Measurements from ENCODE around the gene SRCIN1. TPM values are rescaled to one million over a fixed set of nuclear protein-coding genes. Genes with fewer than 3 reads are reported as not detected.
"Not testable (repeated sequence)": the region's sequence is repeated elsewhere in the genome, so short reads cannot be mapped to it uniquely, and the experiment has no call there.

The SRCIN1 gene
- total RNA-seq, 2 experiments from 2014 or later = 0.06 TPM; not detected in 1

DNA sequence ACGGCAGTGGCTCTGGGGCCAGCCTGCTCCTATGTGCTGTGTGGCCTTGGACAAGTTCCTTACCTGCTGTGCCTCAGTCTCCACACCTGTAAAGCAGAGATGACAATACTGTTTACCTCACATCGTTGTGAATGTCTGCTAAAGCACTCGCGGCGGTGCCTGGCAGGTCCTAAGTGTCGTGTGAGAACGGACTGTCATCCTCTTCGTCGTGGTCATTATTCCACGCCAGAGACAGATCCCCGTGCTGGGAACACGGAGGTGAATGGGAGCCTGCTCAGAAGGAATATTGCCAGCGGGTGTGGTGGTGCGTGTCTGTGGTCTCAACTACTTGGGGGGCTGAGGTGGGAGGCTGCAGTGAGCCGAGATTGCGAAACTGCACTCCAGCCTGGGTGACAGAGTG, 111.6 kb downstream of the SRCIN1 start:
- H3K36me3 Mint-ChIP-seq (ENCODE audit: low read depth); H3K9me3 Mint-ChIP-seq; H3K27ac Mint-ChIP-seq; H3K27me3 Mint-ChIP-seq; H3K4me1 Mint-ChIP-seq; H3K4me3 Mint-ChIP-seq; CTCF ChIA-PET; DNase-seq; POLR2A ChIA-PET: not testable (repeated sequence)

GRCh38 chr17:38492067-38493040, 113.4 kb downstream of the SRCIN1 start:
- CTCF ChIA-PET = interaction anchor here (0.7 kb wide), 1 partner anchor 71 kb away, joined by 3 read pairs; no protein-coding TSS in a partner anchor
- H3K4me1 Mint-ChIP-seq; POLR2A ChIA-PET; H3K27ac Mint-ChIP-seq; H3K27me3 Mint-ChIP-seq; H3K36me3 Mint-ChIP-seq (ENCODE audit: low read depth); H3K4me3 Mint-ChIP-seq; H3K9me3 Mint-ChIP-seq: not testable (repeated sequence)
- DNase-seq = peak; percentile 94

GRCh38 chr17:38491346-38492066, 114.2 kb downstream of the SRCIN1 start:
- POLR2A ChIA-PET; H3K27me3 Mint-ChIP-seq; DNase-seq; H3K4me3 Mint-ChIP-seq; CTCF ChIA-PET; H3K9me3 Mint-ChIP-seq; H3K27ac Mint-ChIP-seq; H3K4me1 Mint-ChIP-seq; H3K36me3 Mint-ChIP-seq (ENCODE audit: low read depth): not testable (repeated sequence)

DNA sequence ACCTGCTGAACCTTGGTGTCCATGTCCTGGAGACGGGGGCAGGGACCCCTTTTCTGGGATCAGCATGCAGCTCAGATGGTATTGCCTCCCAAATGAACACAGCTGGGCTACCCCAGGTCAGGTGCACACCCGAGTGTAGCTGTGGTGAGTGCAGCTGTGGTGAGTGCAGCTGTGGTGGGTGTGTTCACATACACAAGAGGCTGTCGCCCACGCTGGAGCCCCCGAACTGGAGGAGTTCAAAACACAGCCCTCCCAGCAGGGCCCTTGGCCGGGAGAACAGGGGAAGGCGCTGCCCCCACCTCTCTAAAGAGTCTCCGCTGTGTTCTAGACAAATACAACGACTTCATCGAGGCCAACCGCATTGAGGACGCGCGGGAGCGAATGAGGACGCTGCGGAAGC, 116.0 kb downstream of the SRCIN1 start:
- H3K27me3 Mint-ChIP-seq; H3K36me3 Mint-ChIP-seq (ENCODE audit: low read depth); DNase-seq; H3K27ac Mint-ChIP-seq; H3K4me3 Mint-ChIP-seq; POLR2A ChIA-PET; H3K9me3 Mint-ChIP-seq; H3K4me1 Mint-ChIP-seq: not testable (repeated sequence)
- CTCF ChIA-PET = interaction anchor here (0.5 to 0.9 kb wide), 2 partner anchors 66 to 93 kb away, joined by 3 read pairs; no protein-coding TSS in a partner anchor

GRCh38 chr17:38485681-38486298, 120.0 kb downstream of the SRCIN1 start:
- H3K9me3 Mint-ChIP-seq; POLR2A ChIA-PET; H3K4me1 Mint-ChIP-seq; H3K36me3 Mint-ChIP-seq (ENCODE audit: low read depth); H3K27me3 Mint-ChIP-seq; H3K4me3 Mint-ChIP-seq: not testable (repeated sequence)
- peak overlapping the region; percentile 57 for H3K27ac Mint-ChIP-seq
- peak; percentile 13 for DNase-seq
- CTCF ChIA-PET = interaction anchor here (0.6 to 0.8 kb wide), 2 partner anchors 25 to 27 kb away, joined by 3 read pairs; no protein-coding TSS in a partner anchor

- Mint-ChIP-seq H3K9me3 (no peaks in the 10 kb centered on the region), H3K27me3 (peaks cover 2% of the 10 kb centered on the region), H3K4me1 (peaks cover 8% of the 10 kb centered on the region), H3K27ac (no peak overlapping the region), H3K36me3 (ENCODE audit: low read depth) (no peaks in the 10 kb centered on the region), H3K4me3 (no peak overlapping the region)
- POLR2A ChIA-PET = no interaction called here
- CTCF ChIA-PET = interaction anchor here (0.6 to 0.8 kb wide), 2 partner anchors 24 to 28 kb away, joined by 3 read pairs; no protein-coding TSS in a partner anchor
- DNase-seq = no peak
Measured at GRCh38 chr17:38485146-38485468, 120.6 kb downstream of the SRCIN1 start.

DNA sequence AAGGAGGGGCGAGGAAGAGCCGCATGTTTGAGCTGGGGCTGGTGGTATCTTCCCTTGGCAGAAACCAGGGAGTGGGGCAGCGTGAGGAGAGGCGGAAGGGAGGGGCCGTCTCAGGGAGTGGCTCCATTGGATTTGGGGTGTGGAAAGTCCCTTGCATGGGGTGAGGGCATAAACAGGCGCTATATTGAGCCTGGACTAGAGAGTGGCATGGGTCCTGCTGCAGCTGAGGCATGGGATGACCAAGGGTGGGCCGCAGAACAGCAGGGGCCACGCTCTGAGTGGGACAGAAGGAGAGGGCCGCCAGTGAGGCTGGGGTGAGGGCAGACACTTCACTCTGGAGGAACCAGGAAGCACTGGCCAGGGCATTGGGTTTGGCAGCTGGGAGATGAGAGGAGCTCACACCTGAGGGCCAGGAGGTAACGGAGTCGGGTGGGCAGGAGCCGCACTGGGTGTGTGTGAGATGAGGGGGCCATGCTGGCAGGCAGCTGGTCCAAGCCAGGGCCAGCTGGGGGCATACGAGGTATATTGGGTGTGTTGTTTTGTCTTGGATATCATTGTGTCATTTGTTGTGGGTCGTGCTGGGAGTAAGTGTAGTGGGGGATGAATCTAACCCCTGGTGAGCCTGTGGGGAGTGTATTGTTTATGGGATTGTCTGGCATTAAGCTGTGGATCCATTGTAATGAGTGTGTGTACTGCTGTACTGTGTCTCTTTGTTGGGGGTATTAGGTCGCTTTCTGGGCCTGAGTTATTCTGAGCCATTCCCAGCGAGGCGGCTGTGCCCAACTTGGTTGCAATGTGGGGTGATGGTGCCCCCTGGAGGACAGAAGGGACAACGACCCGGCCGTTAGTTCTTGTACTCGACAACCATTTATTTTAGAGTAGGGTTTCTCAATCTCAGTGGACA, 121.3 kb downstream of the SRCIN1 start:
- H3K4me1 Mint-ChIP-seq; POLR2A ChIA-PET; H3K9me3 Mint-ChIP-seq; H3K4me3 Mint-ChIP-seq; H3K36me3 Mint-ChIP-seq (ENCODE audit: low read depth); H3K27ac Mint-ChIP-seq; CTCF ChIA-PET; H3K27me3 Mint-ChIP-seq: not testable (repeated sequence)
- peak; percentile 73 for DNase-seq

DNA sequence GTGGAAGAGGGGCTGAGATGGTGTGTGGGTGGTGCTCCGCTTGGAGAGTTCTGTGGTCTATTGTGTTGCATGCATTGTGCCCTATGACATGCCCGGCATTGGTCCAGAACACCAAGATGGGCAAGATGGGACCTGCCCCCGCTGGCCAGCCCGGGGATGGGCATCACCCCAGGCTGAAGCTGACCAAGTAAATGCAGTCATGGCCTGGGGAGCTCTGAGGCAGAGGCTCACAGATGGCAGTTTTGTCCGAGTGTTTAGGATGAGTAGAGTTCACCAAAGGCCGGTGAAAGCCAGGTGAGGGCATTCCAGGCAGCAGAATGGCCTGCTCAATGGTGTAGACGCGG, 123.1 kb downstream of the SRCIN1 start:
- CTCF ChIA-PET; H3K36me3 Mint-ChIP-seq (ENCODE audit: low read depth); POLR2A ChIA-PET; H3K27ac Mint-ChIP-seq; H3K9me3 Mint-ChIP-seq; H3K4me3 Mint-ChIP-seq; H3K27me3 Mint-ChIP-seq; H3K4me1 Mint-ChIP-seq; DNase-seq: not testable (repeated sequence)

- H3K27me3 Mint-ChIP-seq; H3K36me3 Mint-ChIP-seq (ENCODE audit: low read depth); H3K9me3 Mint-ChIP-seq; DNase-seq; H3K4me3 Mint-ChIP-seq; CTCF ChIA-PET; H3K4me1 Mint-ChIP-seq; H3K27ac Mint-ChIP-seq; POLR2A ChIA-PET: not testable (repeated sequence)
Measured at GRCh38 chr17:38482039-38482699, 123.6 kb downstream of the SRCIN1 start.

Other genes with a start within 250 kb of the SRCIN1 start
- under 1 TPM; 0.17 to 0.23 TPM for gene ARHGAP23, start 177.5 kb downstream of the SRCIN1 start, total RNA-seq
- 1 to 10 TPM; 7.5 to 7.8 TPM for gene EPOP, start 69.0 kb upstream of the SRCIN1 start, total RNA-seq
- gene MLLT6, start 99.3 kb upstream of the SRCIN1 start, total RNA-seq = 100 to 1,000 TPM; 251 to 264 TPM
- gene CISD3, start 124.4 kb upstream of the SRCIN1 start, total RNA-seq = 10 to 100 TPM; 45.7 to 46.3 TPM
- gene PCGF2, start 142.4 kb upstream of the SRCIN1 start, total RNA-seq = under 1 TPM; 0.22 to 0.23 TPM
- 100 to 1,000 TPM; 262 to 294 TPM for gene PSMB3, start 146.8 kb upstream of the SRCIN1 start, total RNA-seq
- 10 to 100 TPM; 49.4 to 52.6 TPM for gene PIP4K2B, start 193.6 kb upstream of the SRCIN1 start, total RNA-seq
- 10 to 100 TPM; 27.2 to 30.5 TPM for gene CWC25, start 219.4 kb upstream of the SRCIN1 start, total RNA-seq
- 1,000 to 10,000 TPM; 1,147 to 1,160 TPM for gene RPL23, start 247.8 kb upstream of the SRCIN1 start, total RNA-seq

Data from activated CD4-positive, alpha-beta T cell treated with anti-CD3 and anti-CD28 coated beads, Interleukin-2, amount 10 ng/mL, durations not matched to agents 7 days and 5 days (primary cell).